OCI-LY7 (cell line): ENCODE results near the gene PPFIA4. TPM values are rescaled to one million over a fixed set of nuclear protein-coding genes. Genes with fewer than 3 reads are reported as not detected.

Experiments used
- BruUV-seq: library from RNA; stranded (reverse); fragments of 400-500 nt; replicated peaks from 2 replicates; lab custom pipeline; 2021; lab: Mats Ljungman, UMichigan
- CTCF ChIA-PET: fragments of 300-600 bp; sonication (Branson Sonifier 250); formaldehyde crosslinking; loops from one replicate; lab custom pipeline; 2022; ENCODE audit warnings: antibody characterized with exemption; ENCODE audit not compliant: unreplicated experiment; lab: Charles Lee
- POLR2A ChIA-PET: fragments of 300-600 bp; sonication (Branson Sonifier 250); formaldehyde crosslinking; loops from one replicate; lab custom pipeline; 2022; ENCODE audit warnings: antibody characterized with exemption; lab: Charles Lee
- DNase-seq: peaks from one replicate; pipeline ENCODE4 v3.0.0-alpha.2; 2015; ENCODE audit warnings: low spot score
- H2AFZ ChIP-seq: fragments of 200-600 bp; sonication (generic), shearing (Covaris generic); 2 replicates; pipeline ENCODE4 v1.6.1; 2014; ENCODE audit warnings: mild to moderate bottlenecking, antibody characterized with exemption, low read length, moderate library complexity
- H3K27ac ChIP-seq: fragments of 200-600 bp; sonication (generic); 2 replicates; pipeline ENCODE4 v1.5.1; 2014; ENCODE audit warnings: mixed run types, low read depth, mild to moderate bottlenecking, moderate library complexity, low read length, inconsistent platforms; ENCODE audit not compliant: poor library complexity, severe bottlenecking
- H3K36me3 ChIP-seq: fragments of 200-600 bp; sonication (generic); 2 replicates; pipeline ENCODE4 v1.6.1; 2014; ENCODE audit warnings: mild to moderate bottlenecking, antibody characterized with exemption, low read length, moderate library complexity, mixed read lengths; ENCODE audit not compliant: insufficient read depth
- H3K4me1 ChIP-seq: fragments of 200-600 bp; sonication (generic); 2 replicates; pipeline ENCODE4 v1.5.1; 2014; ENCODE audit warnings: mild to moderate bottlenecking, low read length; ENCODE audit not compliant: insufficient read depth, poor library complexity, severe bottlenecking
- H3K4me2 ChIP-seq: fragments of 200-600 bp; sonication (generic); 2 replicates; pipeline ENCODE4 v1.6.1; 2014; ENCODE audit warnings: mild to moderate bottlenecking, low read length
- H3K4me3 ChIP-seq: fragments of 200-600 bp; sonication (generic); 2 replicates; pipeline ENCODE4 v1.5.1; 2014; ENCODE audit warnings: mild to moderate bottlenecking, low read depth, low read length; ENCODE audit not compliant: poor library complexity, severe bottlenecking
- H3K79me2 ChIP-seq: fragments of 200-600 bp; sonication (generic); 2 replicates; pipeline ENCODE4 v1.6.1; 2016; ENCODE audit warnings: low read depth, mild to moderate bottlenecking, low read length, moderate library complexity, mixed read lengths; ENCODE audit not compliant: insufficient read depth
- H3K9me2 ChIP-seq: fragments of 200-600 bp; sonication (generic); 2 replicates; pipeline ENCODE4 v1.6.1; 2016; ENCODE audit warnings: mild to moderate bottlenecking, low read length, mixed read lengths; ENCODE audit not compliant: insufficient read depth
- H3K9me3 ChIP-seq: fragments of 200-600 bp; sonication (generic); 2 replicates; pipeline ENCODE4 v1.6.1; 2014; ENCODE audit warnings: mild to moderate bottlenecking, mixed run types, low read length, mixed read lengths
- H4K20me1 ChIP-seq: fragments of 200-600 bp; sonication (generic); 2 replicates; pipeline ENCODE4 v1.6.1; 2014; ENCODE audit warnings: mild to moderate bottlenecking, antibody characterized with exemption, low read length, moderate library complexity, mixed read lengths; ENCODE audit not compliant: insufficient read depth
- CTCF ChIP-seq: fragments of 200-600 bp; sonication (generic); conservative IDR thresholded peaks from 2 replicates; pipeline ENCODE4 v1.5.1; 2014; ENCODE audit warnings: mild to moderate bottlenecking, antibody characterized with exemption, low read length, moderate library complexity, mixed read lengths
- EZH2phosphoT487 ChIP-seq: fragments of 200-600 bp; sonication (generic); IDR thresholded peaks from 2 replicates; pipeline ENCODE4 v1.6.1; 2018; ENCODE audit warnings: low read depth, borderline replicate concordance, mild to moderate bottlenecking, mixed run types, antibody characterized with exemption, low read length, moderate library complexity, mixed read lengths
- intact Hi-C: fragments of 100-400 bp; cut with micrococcal nuclease; formaldehyde crosslinking; loops from one replicate; pipeline ENCODE4 v1.10.0; 2022; ENCODE audit not compliant: unreplicated experiment
- total RNA-seq, 2 experiments: library from RNA; depleted of rRNA in 1 of 2; stranded (reverse); fragments of >200 nt in 1 of 2; shearing (Covaris generic) in 1 of 2; gene quantifications; 2 replicates each; pipeline ENCODE4 v1.2.3, GENCODE V29; 2014 to 2022

The PPFIA4 gene
- total RNA-seq, 2 experiments from 2014 or later, result 0.03 to 2.7 TPM

- POLR2A ChIA-PET, result no interaction called here
- no peak for DNase-seq
- intact Hi-C loops, result no loop called here
- no peak overlapping the region for H3K4me3 ChIP-seq
- no peaks in the 10 kb centered on the region for H3K4me1 ChIP-seq
- no TSS peak for BruUV-seq
- H3K4me2 ChIP-seq, result no peak overlapping the region
- H4K20me1 ChIP-seq, result no peaks in the 10 kb centered on the region
- no peaks in the 10 kb centered on the region for H3K36me3 ChIP-seq
- no peak overlapping the region for H2AFZ ChIP-seq
- H3K9me2 ChIP-seq, result no peaks in the 10 kb centered on the region
- TF ChIP-seq CTCF (no peak), EZH2phosphoT487 (no peak)
- CTCF ChIA-PET, result interaction anchor here (0.6 kb wide), 1 partner anchor 12 kb away, joined by 3 read pairs; no protein-coding TSS in a partner anchor
- no peak overlapping the region for H3K27ac ChIP-seq
- no peaks in the 10 kb centered on the region for H3K79me2 ChIP-seq
- no peaks in the 10 kb centered on the region for H3K9me3 ChIP-seq
Measured at GRCh38 chr1:203056012-203056411, 29.7 kb downstream of the PPFIA4 start.

- CTCF ChIA-PET, result interaction anchor here (0.6 kb wide), 1 partner anchor 12 kb away, joined by 3 read pairs; no protein-coding TSS in a partner anchor
- no peak overlapping the region for H3K4me2 ChIP-seq
- no peak for DNase-seq
- no peak overlapping the region for H3K27ac ChIP-seq
- no peaks in the 10 kb centered on the region for H4K20me1 ChIP-seq
- POLR2A ChIA-PET, result no interaction called here
- intact Hi-C loops, result no loop called here
- H3K79me2 ChIP-seq, result no peaks in the 10 kb centered on the region
- peak; percentile 47 for TF ChIP-seq CTCF
- no peak for TF ChIP-seq EZH2phosphoT487
- H2AFZ ChIP-seq, result no peak overlapping the region
- H3K9me2 ChIP-seq, result no peaks in the 10 kb centered on the region
- H3K4me3 ChIP-seq, result no peak overlapping the region
- H3K9me3 ChIP-seq, result no peaks in the 10 kb centered on the region
- H3K4me1 ChIP-seq, result no peaks in the 10 kb centered on the region
- BruUV-seq, result no TSS peak
- no peaks in the 10 kb centered on the region for H3K36me3 ChIP-seq
Measured at GRCh38 chr1:203056516-203056915, 30.2 kb downstream of the PPFIA4 start.

- intact Hi-C loops, result no loop called here
- TF ChIP-seq CTCF, result no peak
- TF ChIP-seq EZH2phosphoT487, result no peak
- H3K9me2 ChIP-seq, result no peaks in the 10 kb centered on the region
- DNase-seq, result no peak
- ChIA-PET CTCF (interaction anchor here (0.7 kb wide), 1 partner anchor 75 kb away, joined by 4 read pairs; no protein-coding TSS in a partner anchor), POLR2A (no interaction called here)
- H3K4me1 ChIP-seq, result no peaks in the 10 kb centered on the region
- H3K9me3 ChIP-seq, result no peaks in the 10 kb centered on the region
- no peaks in the 10 kb centered on the region for H3K79me2 ChIP-seq
- no TSS peak for BruUV-seq
- H4K20me1 ChIP-seq, result no peaks in the 10 kb centered on the region
- H3K4me3 ChIP-seq, result no peak overlapping the region
- H3K4me2 ChIP-seq, result no peak overlapping the region
- H3K36me3 ChIP-seq, result no peaks in the 10 kb centered on the region
- H2AFZ ChIP-seq, result no peak overlapping the region
- no peak overlapping the region for H3K27ac ChIP-seq
Measured at GRCh38 chr1:203057911-203058675, 31.8 kb downstream of the PPFIA4 start.
